Colonic mucosa (tissue), 4 donors: Measurements from ENCODE around the gene HEPACAM2. TPM values are rescaled to one million over a fixed set of nuclear protein-coding genes. Genes with fewer than 3 reads are reported as not detected.

Experiments used
- DNase-seq: peaks from one replicate; pipeline ENCODE4 v3.0.0-alpha.2; 2020
- H3K27ac ChIP-seq: fragments of 200-600 bp; one replicate; pipeline ENCODE4 v1.8.0; 2021
- H3K27me3 ChIP-seq: fragments of 200-600 bp; one replicate; pipeline ENCODE4 v1.8.0; 2021
- H3K36me3 ChIP-seq: fragments of 200-600 bp; one replicate; pipeline ENCODE4 v1.8.0; 2021
- H3K4me1 ChIP-seq: fragments of 200-600 bp; one replicate; pipeline ENCODE4 v1.8.0; 2021; ENCODE audit warnings: mild to moderate bottlenecking
- H3K4me3 ChIP-seq: fragments of 200-600 bp; one replicate; pipeline ENCODE4 v1.8.0; 2021
- H3K9ac ChIP-seq, 2 donors: one replicate each; pipeline ENCODE4 v1.7.0; 2013; ENCODE audit warnings: control low read depth in 2 of 2, low read depth in 2 of 2, low read length in 2 of 2
- H3K9me3 ChIP-seq: fragments of 200-600 bp; one replicate; pipeline ENCODE4 v1.8.0; 2021
- intact Hi-C: fragments of 100-400 bp; cut with DNase I; formaldehyde crosslinking; loops from one replicate; pipeline ENCODE4 v1.14.1; 2022
- total RNA-seq, 2 donors: library from RNA; stranded (reverse); fragmentation: NEBNext Ultra II Directional in 1 of 2; extraction: Animal tissue kit (Norgen Biotek cat#: 25700) in 1 of 2; gene quantifications; one replicate each; pipeline ENCODE4 v1.2.1, GENCODE V29; 2021
- TF ChIP-seq, protein P1 (sequence below): fragments of 200-600 bp; IDR thresholded peaks from one replicate; pipeline ENCODE4 v1.8.0; 2022; ENCODE audit warnings: antibody characterized with exemption, mild to moderate bottlenecking
- donor health status: healthy.
- donor health status: DM: no; HTN: no; CAD: no.
- donor health status: DM: no; HTN: no; CAD: no.

The HEPACAM2 gene
- total RNA-seq, 2 donors from 2014 or later = 45.9 to 81.5 TPM

- no peak overlapping the region for H3K4me3 ChIP-seq
- H3K9ac ChIP-seq = no peak overlapping the region
- TF ChIP-seq, protein P1, sequence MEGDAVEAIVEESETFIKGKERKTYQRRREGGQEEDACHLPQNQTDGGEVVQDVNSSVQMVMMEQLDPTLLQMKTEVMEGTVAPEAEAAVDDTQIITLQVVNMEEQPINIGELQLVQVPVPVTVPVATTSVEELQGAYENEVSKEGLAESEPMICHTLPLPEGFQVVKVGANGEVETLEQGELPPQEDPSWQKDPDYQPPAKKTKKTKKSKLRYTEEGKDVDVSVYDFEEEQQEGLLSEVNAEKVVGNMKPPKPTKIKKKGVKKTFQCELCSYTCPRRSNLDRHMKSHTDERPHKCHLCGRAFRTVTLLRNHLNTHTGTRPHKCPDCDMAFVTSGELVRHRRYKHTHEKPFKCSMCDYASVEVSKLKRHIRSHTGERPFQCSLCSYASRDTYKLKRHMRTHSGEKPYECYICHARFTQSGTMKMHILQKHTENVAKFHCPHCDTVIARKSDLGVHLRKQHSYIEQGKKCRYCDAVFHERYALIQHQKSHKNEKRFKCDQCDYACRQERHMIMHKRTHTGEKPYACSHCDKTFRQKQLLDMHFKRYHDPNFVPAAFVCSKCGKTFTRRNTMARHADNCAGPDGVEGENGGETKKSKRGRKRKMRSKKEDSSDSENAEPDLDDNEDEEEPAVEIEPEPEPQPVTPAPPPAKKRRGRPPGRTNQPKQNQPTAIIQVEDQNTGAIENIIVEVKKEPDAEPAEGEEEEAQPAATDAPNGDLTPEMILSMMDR = peak; percentile 61
- H3K27ac ChIP-seq = no peak overlapping the region
- H3K4me1 ChIP-seq = no peaks in the 10 kb centered on the region
- H3K9me3 ChIP-seq = no peaks in the 10 kb centered on the region
- H3K36me3 ChIP-seq = no peaks in the 10 kb centered on the region
- intact Hi-C loops = no loop called here
- H3K27me3 ChIP-seq = no peaks in the 10 kb centered on the region
- DNase-seq = no peak
Measured at GRCh38 chr7:93245525-93246432, 19.5 kb upstream of the HEPACAM2 start.

DNA sequence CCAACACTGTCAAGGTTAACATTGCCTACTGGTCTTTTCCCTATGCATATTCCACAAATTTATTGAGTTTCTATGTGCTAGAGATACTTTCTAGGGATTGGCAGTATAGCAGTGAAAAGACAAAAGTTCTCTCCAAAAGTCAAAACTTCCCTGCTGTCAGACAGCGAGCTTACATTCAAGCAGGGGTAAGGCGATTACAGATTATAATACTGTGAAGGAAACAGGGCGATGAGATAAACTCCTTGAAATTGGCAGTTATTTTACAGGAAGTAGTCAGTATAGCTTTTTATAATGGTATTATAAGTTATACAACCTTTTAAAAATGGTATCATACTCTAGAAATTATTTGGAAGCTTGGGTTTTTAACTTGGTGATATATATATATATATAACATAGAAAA is 15.8 kb upstream of the HEPACAM2 start:
- H3K9ac ChIP-seq = no peak overlapping the region
- no peak overlapping the region for H3K27ac ChIP-seq

GRCh38 chr7:93239824-93240223 is 13.6 kb upstream of the HEPACAM2 start:
- H3K36me3 ChIP-seq = no peaks in the 10 kb centered on the region
- H3K9ac ChIP-seq = no peak overlapping the region
- H3K9me3 ChIP-seq = no peaks in the 10 kb centered on the region
- no peak for DNase-seq
- H3K4me1 ChIP-seq = no peaks in the 10 kb centered on the region
- H3K4me3 ChIP-seq = no peak overlapping the region
- TF ChIP-seq, protein P1 = no peak
- intact Hi-C loops = no loop called here
- H3K27me3 ChIP-seq = no peaks in the 10 kb centered on the region
- no peak overlapping the region for H3K27ac ChIP-seq

More for the DNA sequence above, 15.8 kb upstream of the HEPACAM2 start:
- Histone ChIP-seq H3K36me3 (no peaks in the 10 kb centered on the region), H3K4me1 (no peaks in the 10 kb centered on the region), H3K27me3 (no peaks in the 10 kb centered on the region), H3K4me3 (no peak overlapping the region), H3K9me3 (no peaks in the 10 kb centered on the region)
- TF ChIP-seq, protein P1 = no peak
- intact Hi-C loops = no loop called here
- no peak for DNase-seq

DNA sequence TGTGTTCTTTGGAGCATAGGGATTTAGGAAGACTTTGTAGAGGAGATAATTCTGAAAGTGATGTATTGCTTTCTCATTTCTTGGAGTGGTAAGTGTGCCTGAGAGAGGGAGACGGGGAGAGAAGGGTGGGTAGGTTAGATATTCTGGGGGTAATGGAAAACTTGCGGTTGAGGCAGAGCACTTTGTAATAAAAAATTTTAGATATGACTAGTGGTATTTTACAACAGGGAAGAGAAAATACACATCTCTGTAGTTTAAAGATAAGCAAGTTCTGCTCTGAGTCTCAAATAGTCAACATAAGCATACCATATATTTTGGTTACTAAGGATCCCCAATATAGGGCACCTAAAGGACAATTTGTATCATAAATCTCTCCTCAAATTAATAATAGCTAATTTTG is 12.5 kb upstream of the HEPACAM2 start:
- no peaks in the 10 kb centered on the region for H3K36me3 ChIP-seq
- TF ChIP-seq, protein P1 = no peak
- DNase-seq = no peak
- intact Hi-C loops = no loop called here
- no peaks in the 10 kb centered on the region for H3K27me3 ChIP-seq
- no peak overlapping the region for H3K9ac ChIP-seq
- H3K4me3 ChIP-seq = no peak overlapping the region
- H3K4me1 ChIP-seq = no peaks in the 10 kb centered on the region
- no peak overlapping the region for H3K27ac ChIP-seq
- no peaks in the 10 kb centered on the region for H3K9me3 ChIP-seq

GRCh38 chr7:93238131-93238530 is 11.9 kb upstream of the HEPACAM2 start:
- Histone ChIP-seq H3K9ac (no peak overlapping the region), H3K27me3 (no peaks in the 10 kb centered on the region), H3K9me3 (no peaks in the 10 kb centered on the region), H3K36me3 (no peaks in the 10 kb centered on the region), H3K4me1 (peaks cover 4% of the 10 kb centered on the region), H3K27ac (no peak overlapping the region), H3K4me3 (no peak overlapping the region)
- intact Hi-C loops = no loop called here
- DNase-seq = no peak
- TF ChIP-seq, protein P1 = no peak
